WTC11 (cell line): ENCODE results near the gene PSD4. TPM values are rescaled to one million over a fixed set of nuclear protein-coding genes. Genes with fewer than 3 reads are reported as not detected.

Experiments
- ATAC-seq: fragments of 200-7000 bp; cut with Tn5 transposase; 2 replicates; pipeline ENCODE4 v1.10.0; 2021; ENCODE audit warnings: mild to moderate bottlenecking, moderate library complexity
- CTCF ChIA-PET: fragments of 300-600 bp; sonication (Branson Sonifier 250); formaldehyde crosslinking; loops from one replicate; lab custom pipeline; 2021; ENCODE audit warnings: antibody characterized with exemption; lab: Charles Lee
- POLR2A ChIA-PET: fragments of 350-600 bp; sonication (Branson Sonifier 250); formaldehyde crosslinking; loops from one replicate; lab custom pipeline; 2021; ENCODE audit warnings: antibody characterized with exemption; lab: Charles Lee
- DNase-seq: peaks from one replicate; pipeline ENCODE4 v3.0.0; 2021; ENCODE audit warnings: low spot score
- H3K27ac Mint-ChIP-seq: 2 replicates; pipeline ENCODE4 v1.8.0; 2021; ENCODE audit warnings: mixed read lengths
- H3K27me3 Mint-ChIP-seq: 2 replicates; pipeline ENCODE4 v1.8.0; 2021; ENCODE audit warnings: low read depth, mild to moderate bottlenecking, moderate library complexity, mixed read lengths
- H3K36me3 Mint-ChIP-seq: 2 replicates; pipeline ENCODE4 v1.8.0; 2021; ENCODE audit warnings: mixed read lengths
- H3K4me1 Mint-ChIP-seq: 2 replicates; pipeline ENCODE4 v1.8.0; 2022; ENCODE audit warnings: mixed read lengths
- H3K4me3 Mint-ChIP-seq: 2 replicates; pipeline ENCODE4 v1.8.0; 2021; ENCODE audit warnings: mild to moderate bottlenecking, moderate library complexity, mixed read lengths
- H3K9me3 Mint-ChIP-seq: 2 replicates; pipeline ENCODE4 v1.8.0; 2021; ENCODE audit warnings: mixed read lengths
- AFF4 ChIP-seq: sonication (generic); formaldehyde crosslinking; IDR thresholded peaks from 2 replicates; pipeline ENCODE4 v1.8.1; 2023; ENCODE audit warnings: mild to moderate bottlenecking, missing genetic modification reagents, borderline replicate concordance
- ATF3 ChIP-seq: sonication (generic); formaldehyde crosslinking; conservative IDR thresholded peaks from 2 replicates; pipeline ENCODE4 v1.8.1; 2022; ENCODE audit warnings: mild to moderate bottlenecking, missing genetic modification reagents
- CREM ChIP-seq: sonication (generic); formaldehyde crosslinking; IDR thresholded peaks from 2 replicates; pipeline ENCODE4 v1.8.1; 2022; ENCODE audit warnings: mild to moderate bottlenecking, missing genetic modification reagents, moderate library complexity
- FOXJ3 ChIP-seq: sonication (generic); formaldehyde crosslinking; IDR thresholded peaks from 2 replicates; pipeline ENCODE4 v1.9.0; 2021; ENCODE audit warnings: missing genetic modification reagents, mild to moderate bottlenecking, borderline replicate concordance
- FOXP4 ChIP-seq: sonication (generic); formaldehyde crosslinking; IDR thresholded peaks from 2 replicates; pipeline ENCODE4 v1.8.0; 2022; ENCODE audit warnings: mild to moderate bottlenecking, missing genetic modification reagents
- JAZF1 ChIP-seq: fragments of 250-450 bp; sonication (Bioruptor Pico); IDR thresholded peaks from 2 replicates; pipeline ENCODE4 v1.9.0; 2021; ENCODE audit warnings: moderate library complexity, mild to moderate bottlenecking, inconsistent platforms
- NFATC4 ChIP-seq: fragments of 250-450 bp; sonication (Bioruptor Pico); IDR thresholded peaks from 2 replicates; pipeline ENCODE4 v1.9.0; 2021; ENCODE audit warnings: mild to moderate bottlenecking
- NFYB ChIP-seq: sonication (generic); formaldehyde crosslinking; conservative IDR thresholded peaks from 2 replicates; pipeline ENCODE4 v1.8.0; 2022; ENCODE audit warnings: low read depth, missing genetic modification reagents
- SOX15 ChIP-seq: fragments of 250-450 bp; sonication (Bioruptor Pico); IDR thresholded peaks from 2 replicates; pipeline ENCODE4 v1.9.0; 2021; ENCODE audit warnings: mild to moderate bottlenecking
- SP1 ChIP-seq: sonication (generic); formaldehyde crosslinking; conservative IDR thresholded peaks from 2 replicates; pipeline ENCODE4 v1.8.1; 2022; ENCODE audit warnings: missing genetic modification reagents
- TEAD4 ChIP-seq: sonication (generic); formaldehyde crosslinking; IDR thresholded peaks from 2 replicates; pipeline ENCODE4 v1.8.0; 2022; ENCODE audit warnings: mild to moderate bottlenecking, missing genetic modification reagents
- ZNF232 ChIP-seq: sonication (generic); formaldehyde crosslinking; IDR thresholded peaks from 2 replicates; pipeline ENCODE4 v1.8.0; 2022; ENCODE audit warnings: mild to moderate bottlenecking, missing genetic modification reagents
- ZNF281 ChIP-seq: sonication (generic); formaldehyde crosslinking; IDR thresholded peaks from 2 replicates; pipeline ENCODE4 v1.8.0; 2023; ENCODE audit warnings: mild to moderate bottlenecking, missing genetic modification reagents
- ZNF416 ChIP-seq: fragments of 250-450 bp; sonication (Bioruptor Pico); IDR thresholded peaks from 2 replicates; pipeline ENCODE4 v1.9.0; 2021; ENCODE audit warnings: mild to moderate bottlenecking, inconsistent platforms
- ZNF423 ChIP-seq: fragments of 250-450 bp; sonication (Bioruptor Pico); IDR thresholded peaks from 2 replicates; pipeline ENCODE4 v2.1.2; 2022; ENCODE audit warnings: mild to moderate bottlenecking, moderate library complexity
- total RNA-seq: library from RNA; stranded (reverse); gene quantifications from 3 replicates; pipeline ENCODE4 v1.2.3, GENCODE V29; 2021
- TF ChIP-seq, protein P1 (sequence below): sonication (generic); formaldehyde crosslinking; IDR thresholded peaks from 2 replicates; pipeline ENCODE4 v1.8.1; 2023; ENCODE audit warnings: mild to moderate bottlenecking, missing genetic modification reagents, moderate library complexity
- TF ChIP-seq, protein P2 (sequence below): sonication (generic); formaldehyde crosslinking; IDR thresholded peaks from 2 replicates; pipeline ENCODE4 v1.8.0; 2023; ENCODE audit warnings: missing genetic modification reagents

The PSD4 gene
- total RNA-seq, 1 experiment from 2014 or later, result 1.5 TPM

- TF ChIP-seq AFF4 (CRISPR knock-in tag) (no peak), ZNF416 (CRISPR knock-in tag) (no peak)
Observed at GRCh38 chr2:113183703-113184102, 9.9 kb downstream of the PSD4 start (continued).

DNA sequence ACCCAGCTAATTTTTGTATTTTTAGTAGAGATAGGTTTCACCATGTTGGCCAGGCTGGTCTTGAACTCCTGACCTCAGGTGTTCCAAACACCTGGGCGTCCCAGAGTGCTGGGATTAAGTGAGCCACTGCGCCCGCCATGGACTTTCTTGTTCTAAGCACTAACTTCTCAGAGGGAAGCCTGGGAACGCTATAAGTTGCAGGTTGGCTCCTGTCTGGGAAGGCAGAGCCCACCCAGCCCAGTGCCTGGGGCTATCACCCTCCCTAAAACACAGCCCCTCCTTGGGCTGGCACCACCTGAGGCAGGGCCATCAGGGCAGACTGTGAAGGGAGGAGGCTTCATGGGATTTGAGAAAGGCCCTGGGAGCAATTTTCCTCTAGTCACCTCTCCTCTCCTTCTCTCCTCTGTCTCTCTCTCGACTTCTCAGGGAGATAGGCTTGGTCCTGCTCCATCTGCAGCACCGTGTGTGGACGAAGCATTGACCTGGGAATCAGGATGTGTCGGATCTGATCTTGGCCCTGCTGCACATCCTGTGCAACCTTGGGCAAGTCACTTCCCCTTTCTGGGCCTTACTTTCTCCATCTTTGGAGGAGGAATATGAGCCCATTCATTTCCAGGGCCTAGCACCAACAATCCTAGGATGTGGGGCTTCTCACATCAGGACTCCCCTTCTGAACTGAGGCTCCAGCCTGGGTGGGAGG is 10.9 kb downstream of the PSD4 start:
- Mint-ChIP-seq H3K4me3 (no peak overlapping the region), H3K9me3 (no peaks in the 10 kb centered on the region), H3K27me3 (no peaks in the 10 kb centered on the region), H3K36me3 (no peaks in the 10 kb centered on the region), H3K4me1 (peaks cover 15% of the 10 kb centered on the region), H3K27ac (no peak overlapping the region)
- ATAC-seq, result no peak
- no peak for DNase-seq
- POLR2A ChIA-PET, result no interaction called here
- TF ChIP-seq SOX15 (CRISPR knock-in tag) (no peak), ZNF423 (CRISPR knock-in tag) (no peak), SP1 (CRISPR knock-in tag) (no peak), FOXP4 (CRISPR knock-in tag) (no peak), NFYB (CRISPR knock-in tag) (no peak), ZNF232 (CRISPR knock-in tag) (no peak), ATF3 (CRISPR knock-in tag) (no peak), ZNF281 (CRISPR knock-in tag) (no peak), FOXJ3 (CRISPR knock-in tag) (no peak), CREM (CRISPR knock-in tag) (no peak), JAZF1 (CRISPR knock-in tag) (no peak), TEAD4 (CRISPR knock-in tag) (no peak), NFATC4 (CRISPR knock-in tag) (no peak)
- TF ChIP-seq, protein P1, sequence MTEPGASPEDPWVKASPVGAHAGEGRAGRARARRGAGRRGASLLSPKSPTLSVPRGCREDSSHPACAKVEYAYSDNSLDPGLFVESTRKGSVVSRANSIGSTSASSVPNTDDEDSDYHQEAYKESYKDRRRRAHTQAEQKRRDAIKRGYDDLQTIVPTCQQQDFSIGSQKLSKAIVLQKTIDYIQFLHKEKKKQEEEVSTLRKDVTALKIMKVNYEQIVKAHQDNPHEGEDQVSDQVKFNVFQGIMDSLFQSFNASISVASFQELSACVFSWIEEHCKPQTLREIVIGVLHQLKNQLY (CRISPR knock-in tag), result no peak
- TF ChIP-seq, protein P2, sequence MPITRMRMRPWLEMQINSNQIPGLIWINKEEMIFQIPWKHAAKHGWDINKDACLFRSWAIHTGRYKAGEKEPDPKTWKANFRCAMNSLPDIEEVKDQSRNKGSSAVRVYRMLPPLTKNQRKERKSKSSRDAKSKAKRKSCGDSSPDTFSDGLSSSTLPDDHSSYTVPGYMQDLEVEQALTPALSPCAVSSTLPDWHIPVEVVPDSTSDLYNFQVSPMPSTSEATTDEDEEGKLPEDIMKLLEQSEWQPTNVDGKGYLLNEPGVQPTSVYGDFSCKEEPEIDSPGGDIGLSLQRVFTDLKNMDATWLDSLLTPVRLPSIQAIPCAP (CRISPR knock-in tag), result no peak
- CTCF ChIA-PET, result interaction anchor here (1.3 kb wide), 1 partner anchor 19 kb away, joined by 4 read pairs; no protein-coding TSS in a partner anchor
